ENCODE results near the gene LBX1.

The LBX1 gene

GRCh38 chr10:101189461-101190401, 39.5 kb downstream of the LBX1 start:
- no peak overlapping the region for H3K27ac ChIP-seq
- TF ChIP-seq ZFX (IDR thresholded peaks at IDR 0.05; ENCODE audit: borderline replicate concordance) = no peak
- no peak for TF ChIP-seq CTCF (IDR thresholded peaks at IDR 0.05)

GRCh38 chr10:101188942-101189341, 40.3 kb downstream of the LBX1 start:
- TF ChIP-seq ZFX (IDR thresholded peaks at IDR 0.05; ENCODE audit: borderline replicate concordance) = no peak
- TF ChIP-seq CTCF (IDR thresholded peaks at IDR 0.05) = no peak
- H3K27ac ChIP-seq = no peak overlapping the region

- H3K27ac ChIP-seq = no peak overlapping the region
- TF ChIP-seq ZFX (IDR thresholded peaks at IDR 0.05; ENCODE audit: borderline replicate concordance) (no peak), CTCF (IDR thresholded peaks at IDR 0.05) (no peak)
These were observed 45.6 kb downstream of the LBX1 start for GRCh38 chr10:101183458-101184183.

GRCh38 chr10:101182936-101183335, 46.3 kb downstream of the LBX1 start:
- H3K27ac ChIP-seq = no peak overlapping the region
- TF ChIP-seq CTCF (IDR thresholded peaks at IDR 0.05) (no peak), ZFX (IDR thresholded peaks at IDR 0.05; ENCODE audit: borderline replicate concordance) (no peak)
